WTC11 (cell line): ENCODE measurements around the gene COQ2.

Experiments used
- CBFB ChIP-seq: sonication (generic); formaldehyde crosslinking; IDR thresholded peaks from 2 replicates; pipeline ENCODE4 v1.8.1; 2022; ENCODE audit warnings: mild to moderate bottlenecking, low read depth, missing genetic modification reagents
- CTCF ChIP-seq: fragments of 200-600 bp; IDR thresholded peaks from 2 replicates; pipeline ENCODE4 v1.8.0; 2022; ENCODE audit warnings: antibody characterized with exemption

- TF ChIP-seq CTCF (no peak), CBFB (CRISPR knock-in tag) (no peak)
Observed at GRCh38 chr4:83248486-83248885, 36.1 kb downstream of the COQ2 start.
